Measurements from ENCODE around the gene MSL1. TPM values are rescaled to one million over a fixed set of nuclear protein-coding genes. Genes with fewer than 3 reads are reported as not detected.
A peak's percentile ranks its signal among the peaks of the same experiment; 100 is the strongest.

MSL1 gene
- total RNA-seq, 2 donors from 2014 or later: 95.4 to 108 TPM

DNA sequence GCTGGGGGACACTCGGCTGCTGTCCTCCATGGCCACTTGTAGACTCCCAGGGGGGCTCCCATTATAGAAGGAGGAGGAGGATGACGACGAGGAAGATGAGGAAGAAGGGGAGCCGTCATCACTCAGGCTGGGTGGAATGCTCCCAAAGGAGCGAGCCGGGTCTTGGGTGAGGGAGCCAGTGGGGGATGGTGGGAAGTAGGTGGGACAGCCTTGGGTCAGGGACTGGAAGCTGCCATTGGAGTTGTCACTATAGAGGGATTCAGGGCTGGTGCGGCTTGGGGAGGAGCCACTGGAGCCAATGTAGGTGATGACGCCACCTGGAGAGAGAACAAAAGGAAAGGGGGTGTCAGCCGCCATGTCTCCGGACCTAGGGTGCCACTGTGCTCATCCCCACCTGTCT, 24.7 kb upstream of the MSL1 start:
- peaks cover 10% of the 10 kb centered on the region for H3K9me3 Mint-ChIP-seq
- 93% methylated on average over 3 to 10 of the region's 10 CpGs for WGBS, 2 experiments (ENCODE audit: insufficient coverage in 1 of 2, insufficient read length in 1 of 2)
- H3K4me3 Mint-ChIP-seq: no peak overlapping the region

DNA sequence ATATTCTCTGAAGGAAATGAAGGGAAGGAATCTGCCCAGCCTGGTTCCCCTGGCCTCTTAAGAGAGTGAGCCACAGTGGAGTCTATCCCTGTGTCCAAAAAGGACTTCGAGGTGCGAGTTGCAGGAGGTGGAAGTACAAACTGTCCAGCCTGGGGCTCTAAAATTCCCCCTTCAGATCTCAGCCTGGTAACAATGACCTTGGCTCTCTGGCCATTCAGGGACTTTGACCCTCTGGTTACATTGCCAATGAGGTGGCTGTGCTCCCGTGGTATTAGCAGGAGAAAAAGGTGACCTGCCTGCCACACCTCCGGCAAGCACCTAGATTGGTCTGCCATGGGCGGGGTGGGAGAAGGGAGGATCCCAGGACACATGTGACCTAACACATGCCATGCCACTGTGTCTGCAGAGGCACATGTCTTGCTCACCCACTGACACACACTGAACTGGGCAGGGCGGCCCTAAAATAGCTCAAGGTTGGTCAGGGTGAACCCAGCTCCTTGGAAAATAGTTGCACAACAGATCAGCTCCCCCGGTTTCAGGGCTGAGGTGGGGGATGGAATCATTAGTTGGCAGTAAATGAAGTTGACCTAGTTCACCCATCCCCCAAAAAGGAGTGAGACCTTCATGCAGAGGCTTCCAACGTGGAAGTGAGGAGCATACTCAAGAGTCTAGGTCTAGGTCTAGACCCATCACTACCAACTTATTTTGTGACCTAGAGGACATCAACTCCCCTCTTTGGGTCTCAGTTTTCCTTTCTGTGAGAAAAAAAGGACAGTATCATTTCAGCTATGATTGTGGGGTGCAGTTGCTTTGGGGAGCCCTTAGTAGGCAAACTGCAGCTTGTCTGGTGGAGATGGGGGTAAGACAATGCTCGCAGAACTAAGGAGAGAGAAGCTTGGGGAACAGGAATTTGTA, 23.6 kb upstream of the MSL1 start:
- H3K4me3 ChIP-seq (ENCODE audit: low read length): peak overlapping the region; percentile 71
- H3K9ac ChIP-seq (ENCODE audit: extremely low read depth, low read length, poor library complexity, severe bottlenecking): peak overlapping the region; percentile 16
- H3K27ac Mint-ChIP-seq: peak overlapping the region; percentile 54
- WGBS, 2 experiments (ENCODE audit: insufficient coverage in 1 of 2, insufficient read length in 1 of 2): 92 to 94% methylated on average over 6 to 9 of the region's 9 CpGs
- no peaks in the 10 kb centered on the region for H3K36me3 ChIP-seq (ENCODE audit: control insufficient read depth, insufficient read depth, low read length)
- H3K9me3 ChIP-seq (ENCODE audit: control insufficient read depth, low read length): no peaks in the 10 kb centered on the region
- peaks cover 28% of the 10 kb centered on the region for H3K4me1 Mint-ChIP-seq
- H3K9me3 Mint-ChIP-seq: peaks cover 10% of the 10 kb centered on the region
- peak overlapping the region; percentile 53 for H3K4me3 Mint-ChIP-seq
- peaks cover 5% of the 10 kb centered on the region for H3K4me1 ChIP-seq (ENCODE audit: control insufficient read depth, insufficient read depth, low read length)
- H3K36me3 Mint-ChIP-seq (ENCODE audit: low read depth): peaks cover 23% of the 10 kb centered on the region
- H3K27me3 Mint-ChIP-seq (ENCODE audit: insufficient read depth): peaks cover 41% of the 10 kb centered on the region
- peaks cover 11% of the 10 kb centered on the region for H3K27me3 ChIP-seq (ENCODE audit: control insufficient read depth, insufficient read depth, low read length, poor library complexity, severe bottlenecking)
- TF ChIP-seq, protein P1, sequence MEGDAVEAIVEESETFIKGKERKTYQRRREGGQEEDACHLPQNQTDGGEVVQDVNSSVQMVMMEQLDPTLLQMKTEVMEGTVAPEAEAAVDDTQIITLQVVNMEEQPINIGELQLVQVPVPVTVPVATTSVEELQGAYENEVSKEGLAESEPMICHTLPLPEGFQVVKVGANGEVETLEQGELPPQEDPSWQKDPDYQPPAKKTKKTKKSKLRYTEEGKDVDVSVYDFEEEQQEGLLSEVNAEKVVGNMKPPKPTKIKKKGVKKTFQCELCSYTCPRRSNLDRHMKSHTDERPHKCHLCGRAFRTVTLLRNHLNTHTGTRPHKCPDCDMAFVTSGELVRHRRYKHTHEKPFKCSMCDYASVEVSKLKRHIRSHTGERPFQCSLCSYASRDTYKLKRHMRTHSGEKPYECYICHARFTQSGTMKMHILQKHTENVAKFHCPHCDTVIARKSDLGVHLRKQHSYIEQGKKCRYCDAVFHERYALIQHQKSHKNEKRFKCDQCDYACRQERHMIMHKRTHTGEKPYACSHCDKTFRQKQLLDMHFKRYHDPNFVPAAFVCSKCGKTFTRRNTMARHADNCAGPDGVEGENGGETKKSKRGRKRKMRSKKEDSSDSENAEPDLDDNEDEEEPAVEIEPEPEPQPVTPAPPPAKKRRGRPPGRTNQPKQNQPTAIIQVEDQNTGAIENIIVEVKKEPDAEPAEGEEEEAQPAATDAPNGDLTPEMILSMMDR (conservative IDR thresholded peaks at IDR 0.05): no peak
- no peak for DNase-seq
- no peak overlapping the region for H3K27ac ChIP-seq (ENCODE audit: low read depth, low read length)

More for the DNA sequence above, 24.7 kb upstream of the MSL1 start:
- Histone ChIP-seq H3K9me3 (ENCODE audit: control insufficient read depth, low read length) (no peaks in the 10 kb centered on the region), H3K36me3 (ENCODE audit: control insufficient read depth, insufficient read depth, low read length) (no peaks in the 10 kb centered on the region), H3K9ac (ENCODE audit: extremely low read depth, low read length, poor library complexity, severe bottlenecking) (no peak overlapping the region), H3K27ac (ENCODE audit: low read depth, low read length) (no peak overlapping the region), H3K4me1 (ENCODE audit: control insufficient read depth, insufficient read depth, low read length) (peaks cover 5% of the 10 kb centered on the region), H3K4me3 (ENCODE audit: low read length) (no peak overlapping the region), H3K27me3 (ENCODE audit: control insufficient read depth, insufficient read depth, low read length, poor library complexity, severe bottlenecking) (peaks cover 11% of the 10 kb centered on the region)
- TF ChIP-seq, protein P1 (conservative IDR thresholded peaks at IDR 0.05): no peak
- H3K4me1 Mint-ChIP-seq: peaks cover 24% of the 10 kb centered on the region
- peaks cover 23% of the 10 kb centered on the region for H3K36me3 Mint-ChIP-seq (ENCODE audit: low read depth)
- H3K27me3 Mint-ChIP-seq (ENCODE audit: insufficient read depth): peaks cover 37% of the 10 kb centered on the region
- no peak for DNase-seq
- H3K27ac Mint-ChIP-seq: no peak overlapping the region

DNA sequence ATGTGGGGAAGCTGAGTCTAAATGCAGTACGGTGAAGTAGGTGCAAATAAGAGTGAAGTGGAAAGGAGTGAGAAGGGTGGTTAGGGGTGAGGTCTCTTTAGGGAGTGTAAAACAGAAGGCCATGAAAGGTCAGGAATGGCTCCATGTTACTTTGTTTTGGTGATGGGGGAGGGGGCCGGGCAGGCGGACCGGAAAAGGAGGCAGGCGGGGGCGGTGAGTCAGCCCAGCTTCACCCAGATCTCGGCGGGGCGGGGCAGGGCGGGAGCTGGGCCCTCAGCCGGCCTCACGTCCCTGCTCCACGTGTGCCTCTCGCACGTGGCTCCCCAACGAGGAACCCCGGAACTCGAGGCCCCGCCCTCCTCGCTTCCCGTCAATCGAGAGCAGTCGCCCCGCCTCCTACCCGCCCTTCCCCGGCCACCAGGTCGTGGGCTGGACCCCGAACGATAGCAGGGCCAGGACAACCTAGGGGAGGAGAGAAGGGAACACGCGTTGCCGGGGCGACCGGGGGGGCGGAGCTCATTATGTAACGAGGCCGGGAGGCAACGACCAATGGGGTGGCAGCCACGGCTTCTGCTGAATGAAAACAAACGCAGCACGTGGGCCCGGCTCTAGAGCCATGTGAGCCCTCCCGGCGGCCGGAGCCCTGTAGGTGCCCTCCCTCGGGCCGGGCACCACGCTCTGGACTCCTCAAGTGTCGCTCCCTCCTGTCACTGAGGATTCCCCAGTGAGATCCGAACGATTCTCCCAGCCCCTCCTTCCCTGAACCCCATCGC, 22.7 kb upstream of the MSL1 start:
- H3K36me3 Mint-ChIP-seq (ENCODE audit: low read depth): peaks cover 16% of the 10 kb centered on the region
- no peaks in the 10 kb centered on the region for H3K36me3 ChIP-seq (ENCODE audit: control insufficient read depth, insufficient read depth, low read length)
- peak overlapping the region; percentile 77 for H3K27ac Mint-ChIP-seq
- no peak overlapping the region for H3K27ac ChIP-seq (ENCODE audit: low read depth, low read length)
- peaks cover 11% of the 10 kb centered on the region for H3K27me3 ChIP-seq (ENCODE audit: control insufficient read depth, insufficient read depth, low read length, poor library complexity, severe bottlenecking)
- H3K9me3 Mint-ChIP-seq: peaks cover 10% of the 10 kb centered on the region
- TF ChIP-seq, protein P1 (conservative IDR thresholded peaks at IDR 0.05): no peak
- H3K9me3 ChIP-seq (ENCODE audit: control insufficient read depth, low read length): no peaks in the 10 kb centered on the region
- 11 to 13% methylated on average over 15 to 52 of the region's 52 CpGs for WGBS, 2 experiments (ENCODE audit: insufficient coverage in 1 of 2, insufficient read length in 1 of 2)
- peak overlapping the region; percentile 16 for H3K9ac ChIP-seq (ENCODE audit: extremely low read depth, low read length, poor library complexity, severe bottlenecking)
- H3K4me3 ChIP-seq (ENCODE audit: low read length): peak overlapping the region; percentile 79
- H3K4me3 Mint-ChIP-seq: peak overlapping the region; percentile 53
- peaks cover 5% of the 10 kb centered on the region for H3K4me1 ChIP-seq (ENCODE audit: control insufficient read depth, insufficient read depth, low read length)
- peak; percentile 99 for DNase-seq
- peaks cover 49% of the 10 kb centered on the region for H3K27me3 Mint-ChIP-seq (ENCODE audit: insufficient read depth)
- peaks cover 35% of the 10 kb centered on the region for H3K4me1 Mint-ChIP-seq
